Activated CD4-positive, CD25-positive, alpha-beta regulatory T cell treated with anti-CD3 and anti-CD28 coated beads, Interleukin-2, amount 50 U/mL, for 72 hours (primary cell): ENCODE results near the gene FNBP1.
"Not testable (repeated sequence)": the region's sequence is repeated elsewhere in the genome, so short reads cannot be mapped to it uniquely, and the experiment has no call there.

Experiments used
- DNase-seq: peaks from one replicate; pipeline ENCODE4 v3.0.0; 2021

Gene FNBP1

GRCh38 chr9:129989740-129990139 is 53.2 kb downstream of the FNBP1 start:
- DNase-seq: no peak

- no peak for DNase-seq
Measured at GRCh38 chr9:129989362-129989708, 53.7 kb downstream of the FNBP1 start.

- no peak for DNase-seq
Measured at GRCh38 chr9:129988607-129989361, 54.2 kb downstream of the FNBP1 start.

GRCh38 chr9:129987941-129988340 is 55.0 kb downstream of the FNBP1 start:
- no peak for DNase-seq

- no peak for DNase-seq
Measured at GRCh38 chr9:129987047-129987446, 55.9 kb downstream of the FNBP1 start.

GRCh38 chr9:129984589-129984988 is 58.4 kb downstream of the FNBP1 start:
- DNase-seq: not testable (repeated sequence)

GRCh38 chr9:129983891-129984290 is 59.1 kb downstream of the FNBP1 start:
- no peak for DNase-seq

- DNase-seq: no peak
Measured at GRCh38 chr9:129981180-129981907, 61.6 kb downstream of the FNBP1 start.

- not testable (repeated sequence) for DNase-seq
Measured at GRCh38 chr9:129980224-129980623, 62.8 kb downstream of the FNBP1 start.

GRCh38 chr9:129979071-129979745 is 63.8 kb downstream of the FNBP1 start:
- no peak for DNase-seq

- no peak for DNase-seq
Measured at GRCh38 chr9:129972816-129973215, 70.2 kb downstream of the FNBP1 start.

- no peak for DNase-seq
Measured at GRCh38 chr9:129968690-129969485, 74.1 kb downstream of the FNBP1 start.

- DNase-seq: no peak
Measured at GRCh38 chr9:129964901-129965734, 77.9 kb downstream of the FNBP1 start.

- DNase-seq: peak; percentile 53
Measured at GRCh38 chr9:129962889-129963703, 79.9 kb downstream of the FNBP1 start.

GRCh38 chr9:129962451-129962864 is 80.5 kb downstream of the FNBP1 start:
- no peak for DNase-seq

GRCh38 chr9:129958796-129959195 is 84.2 kb downstream of the FNBP1 start:
- no peak for DNase-seq

- DNase-seq: no peak
Measured at GRCh38 chr9:129954868-129955550, 88.0 kb downstream of the FNBP1 start.

- DNase-seq: no peak
Measured at GRCh38 chr9:129953736-129954135, 89.3 kb downstream of the FNBP1 start.

- DNase-seq: no peak
Measured at GRCh38 chr9:129952337-129952736, 90.7 kb downstream of the FNBP1 start.

- DNase-seq: no peak
Measured at GRCh38 chr9:129949821-129950220, 93.2 kb downstream of the FNBP1 start.

- DNase-seq: not testable (repeated sequence)
Measured at GRCh38 chr9:129948626-129949025, 94.4 kb downstream of the FNBP1 start.
